OCI-LY3 (cell line): Measurements from ENCODE around the gene DHRSX.

Experiments used
- EZH2phosphoT487 ChIP-seq: fragments of 200-600 bp; shearing (Covaris generic); IDR thresholded peaks from 2 replicates; pipeline ENCODE4 v1.6.1; 2018; ENCODE audit warnings: antibody characterized with exemption, mixed run types, low read depth
- TF ChIP-seq, protein P1 (sequence below): fragments of 200-600, 300-600 bp; sonication (generic); IDR thresholded peaks from 2 replicates; pipeline ENCODE4 v1.5.1; 2014; ENCODE audit warnings: antibody characterized with exemption, low read length, low read depth

DNA sequence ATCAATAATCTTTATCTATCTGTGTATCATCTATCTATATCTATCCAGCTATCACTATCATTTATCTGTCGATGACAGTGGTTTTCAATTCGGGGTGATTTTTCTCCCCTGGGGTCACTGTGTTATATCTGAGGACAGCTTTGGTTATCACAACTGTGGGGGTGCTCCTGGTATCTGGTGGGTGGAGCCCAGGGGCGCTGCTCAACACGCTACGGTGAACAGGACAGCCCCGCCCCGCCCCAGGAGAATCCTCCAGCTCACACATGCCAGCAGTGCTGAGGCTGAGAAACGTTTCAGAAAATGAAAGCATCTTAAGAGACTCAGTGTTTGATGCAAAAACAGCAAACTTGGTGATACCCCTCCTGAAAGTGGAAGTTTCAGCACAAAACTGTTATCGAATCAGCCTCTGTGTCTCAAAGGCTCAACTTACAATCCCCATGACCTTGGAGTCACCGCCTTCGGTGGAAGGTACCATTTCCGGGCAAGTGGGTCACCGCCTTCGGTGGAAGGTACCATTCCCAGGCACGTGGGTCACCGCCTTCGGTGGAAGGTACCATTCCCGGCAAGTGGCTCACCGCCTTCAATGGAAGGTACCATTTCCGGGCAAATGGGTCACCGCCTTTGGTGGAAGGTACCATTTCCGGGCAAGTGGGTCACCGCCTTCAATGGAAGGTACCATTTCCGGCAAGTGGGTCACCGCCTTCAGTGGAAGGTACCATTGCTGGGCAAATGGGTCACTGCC is 315.3 kb downstream of the DHRSX start:
- TF ChIP-seq, protein P1, sequence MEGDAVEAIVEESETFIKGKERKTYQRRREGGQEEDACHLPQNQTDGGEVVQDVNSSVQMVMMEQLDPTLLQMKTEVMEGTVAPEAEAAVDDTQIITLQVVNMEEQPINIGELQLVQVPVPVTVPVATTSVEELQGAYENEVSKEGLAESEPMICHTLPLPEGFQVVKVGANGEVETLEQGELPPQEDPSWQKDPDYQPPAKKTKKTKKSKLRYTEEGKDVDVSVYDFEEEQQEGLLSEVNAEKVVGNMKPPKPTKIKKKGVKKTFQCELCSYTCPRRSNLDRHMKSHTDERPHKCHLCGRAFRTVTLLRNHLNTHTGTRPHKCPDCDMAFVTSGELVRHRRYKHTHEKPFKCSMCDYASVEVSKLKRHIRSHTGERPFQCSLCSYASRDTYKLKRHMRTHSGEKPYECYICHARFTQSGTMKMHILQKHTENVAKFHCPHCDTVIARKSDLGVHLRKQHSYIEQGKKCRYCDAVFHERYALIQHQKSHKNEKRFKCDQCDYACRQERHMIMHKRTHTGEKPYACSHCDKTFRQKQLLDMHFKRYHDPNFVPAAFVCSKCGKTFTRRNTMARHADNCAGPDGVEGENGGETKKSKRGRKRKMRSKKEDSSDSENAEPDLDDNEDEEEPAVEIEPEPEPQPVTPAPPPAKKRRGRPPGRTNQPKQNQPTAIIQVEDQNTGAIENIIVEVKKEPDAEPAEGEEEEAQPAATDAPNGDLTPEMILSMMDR: no peak
- no peak for TF ChIP-seq EZH2phosphoT487
